HCT116 (cell line): Measurements from ENCODE around the gene SH3YL1. TPM values are rescaled to one million over a fixed set of nuclear protein-coding genes. Genes with fewer than 3 reads are reported as not detected.

Experiments
- ATAC-seq: fragments of 200-7000 bp; cut with Tn5 transposase; 2 replicates; pipeline ENCODE4 v1.9.1; 2020; ENCODE audit warnings: mild to moderate bottlenecking, moderate library complexity
- BruUV-seq: library from RNA; stranded (reverse); fragments of 400-500 nt; replicated peaks from 2 replicates; lab custom pipeline; 2021; lab: Mats Ljungman, UMichigan
- CTCF ChIA-PET: fragments of 300-600 bp; sonication (Branson Sonifier 250); formaldehyde crosslinking; loops from one replicate; lab custom pipeline; 2021; ENCODE audit warnings: antibody characterized with exemption; lab: Charles Lee
- POLR2A ChIA-PET: fragments of 300-600, 350-600 bp; sonication (Branson Sonifier 250); formaldehyde crosslinking; loops from one replicate; lab custom pipeline; 2021; ENCODE audit warnings: antibody characterized with exemption; lab: Charles Lee
- RAD21 ChIA-PET, 2 experiments: fragments of 300-600 bp; sonication (Branson Sonifier 250); formaldehyde crosslinking; loops; one replicate each; lab custom pipeline; 2023; ENCODE audit warnings: low total read pairs in 2 of 2; ENCODE audit not compliant: uncharacterized antibody in 2 of 2, unreplicated experiment in 2 of 2, low non-redundant PET in 1 of 2; lab: Charles Lee
- DNase-seq: peaks from one replicate; pipeline ENCODE4 v3.0.0-alpha.2; 2010; ENCODE audit warnings: low read depth, low spot score
- H2AFZ ChIP-seq: fragments of 200-600 bp; shearing (Covaris generic), sonication (generic); 2 replicates; pipeline ENCODE4 v1.6.1; 2017; ENCODE audit warnings: low read depth, mixed run types, mixed read lengths, antibody characterized with exemption, low read length; ENCODE audit not compliant: poor library complexity, severe bottlenecking
- H3K27ac ChIP-seq: 2 replicates; pipeline ENCODE4 v1.5.1; 2012; ENCODE audit warnings: low read depth, low read length
- H3K27me3 ChIP-seq: fragments of 200-600 bp; sonication (generic); 2 replicates; pipeline ENCODE4 v1.6.1; 2016; ENCODE audit warnings: mixed run types, low read length, mixed read lengths; ENCODE audit not compliant: insufficient read depth
- H3K36me3 ChIP-seq, 2 experiments: fragments of 200-500 bp in 1 of 2; fragments of 200-600 bp in 1 of 2; sonication (Bioruptor generic) in 1 of 2; sonication (generic) in 1 of 2; 2 replicates each; pipeline versions ENCODE4 v1.5.1 to v1.6.1; 2014 to 2016; ENCODE audit warnings: low read length in 2 of 2, inconsistent platforms in 1 of 2, mixed read lengths in 1 of 2, mixed run types in 1 of 2; ENCODE audit not compliant: insufficient read depth in 2 of 2, control insufficient read depth in 1 of 2
- H3K4me1 ChIP-seq, 2 experiments: fragments of 200-600 bp in 1 of 2; sonication (generic) in 1 of 2; 2 replicates each; pipeline versions ENCODE4 v1.5.1 to v1.6.1; 2012 to 2017; ENCODE audit warnings: low read length in 2 of 2, inconsistent platforms in 1 of 2, mild to moderate bottlenecking in 1 of 2, mixed read lengths in 1 of 2, mixed run types in 1 of 2, moderate library complexity in 1 of 2; ENCODE audit not compliant: insufficient read depth in 2 of 2, control insufficient read depth in 1 of 2
- H3K4me2 ChIP-seq: fragments of 200-600 bp; sonication (generic); 2 replicates; pipeline ENCODE4 v1.6.1; 2017; ENCODE audit warnings: mixed run types, low read length, mixed read lengths
- H3K4me3 ChIP-seq, 2 experiments: fragments of 200-600 bp in 1 of 2; sonication (generic) in 1 of 2; replicated peaks in 1 of 2; 2 replicates each; pipeline ENCODE4 v1.5.1; 2011 to 2016; ENCODE audit warnings: low read length in 2 of 2, control low read depth in 1 of 2, low read depth in 1 of 2, mild to moderate bottlenecking in 1 of 2, mixed read lengths in 1 of 2, mixed run types in 1 of 2
- H3K79me2 ChIP-seq: fragments of 200-600 bp; sonication (generic); 2 replicates; pipeline ENCODE4 v1.6.1; 2017; ENCODE audit warnings: mild to moderate bottlenecking, mixed run types, low read length, moderate library complexity, mixed read lengths; ENCODE audit not compliant: insufficient read depth
- H3K9ac ChIP-seq: fragments of 200-600 bp; sonication (generic); 2 replicates; pipeline ENCODE4 v1.6.1; 2016; ENCODE audit warnings: low read length, mixed read lengths
- H3K9me2 ChIP-seq: fragments of 200-600 bp; sonication (generic), shearing (Covaris generic); 2 replicates; pipeline ENCODE4 v1.6.1; 2017; ENCODE audit warnings: mixed run types, mild to moderate bottlenecking, moderate library complexity; ENCODE audit not compliant: insufficient read depth
- H3K9me3 ChIP-seq, 2 experiments: fragments of 200-500 bp in 1 of 2; fragments of 200-600 bp in 1 of 2; sonication (Bioruptor generic) in 1 of 2; sonication (generic) in 1 of 2; 2 replicates each; pipeline ENCODE4 v1.6.1; 2014 to 2017; ENCODE audit warnings: low read length in 2 of 2, mixed read lengths in 2 of 2, inconsistent platforms in 1 of 2, low read depth in 1 of 2, mild to moderate bottlenecking in 1 of 2, mixed run types in 1 of 2, moderate library complexity in 1 of 2; ENCODE audit not compliant: control insufficient read depth in 1 of 2, insufficient read depth in 1 of 2
- H4K20me1 ChIP-seq: fragments of 200-600 bp; sonication (generic), shearing (Covaris generic); 2 replicates; pipeline ENCODE4 v1.6.1; 2017; ENCODE audit warnings: mixed run types, mild to moderate bottlenecking, moderate library complexity; ENCODE audit not compliant: insufficient read depth
- CBX3 ChIP-seq: IDR thresholded peaks from 2 replicates; pipeline ENCODE4 v1.6.1; 2012; ENCODE audit warnings: low read depth
- CTCF ChIP-seq, 3 experiments: fragments of 200-600 bp in 1 of 3; sonication (generic) in 1 of 3; IDR thresholded peaks in 2 of 3; conservative IDR thresholded peaks in 1 of 3; 2 replicates each; pipeline ENCODE4 v1.5.1; 2012 to 2017; ENCODE audit warnings: low read depth in 2 of 3, low read length in 2 of 3, antibody characterized with exemption in 1 of 3, borderline replicate concordance in 1 of 3, control low read depth in 1 of 3, mild to moderate bottlenecking in 1 of 3, mixed read lengths in 1 of 3, mixed run types in 1 of 3, moderate library complexity in 1 of 3; ENCODE audit not compliant: insufficient read depth in 1 of 3
- ELF1 ChIP-seq: IDR thresholded peaks from 2 replicates; pipeline ENCODE4 v1.6.1; 2012; ENCODE audit warnings: low read depth, borderline replicate concordance
- EZH2 ChIP-seq: fragments of 200-600 bp; sonication (generic); IDR thresholded peaks from 2 replicates; pipeline ENCODE4 v1.6.1; 2017; ENCODE audit warnings: antibody characterized with exemption, mixed run types
- FOSL1 ChIP-seq: IDR thresholded peaks from 2 replicates; pipeline ENCODE4 v1.6.1; 2012; ENCODE audit warnings: low read depth
- JUND ChIP-seq: IDR thresholded peaks from 2 replicates; pipeline ENCODE4 v1.6.1; 2012
- MAX ChIP-seq: IDR thresholded peaks from 2 replicates; pipeline ENCODE4 v1.6.1; 2012
- POLR2A ChIP-seq: IDR thresholded peaks from 2 replicates; pipeline ENCODE4 v1.7.0; 2011; ENCODE audit warnings: borderline replicate concordance; ENCODE audit not compliant: insufficient read depth, insufficient read length; ENCODE audit errors: extremely low read depth
- POLR2AphosphoS5 ChIP-seq: IDR thresholded peaks from 2 replicates; pipeline ENCODE4 v1.6.1; 2011; ENCODE audit warnings: mild to moderate bottlenecking, low read depth, low read length, moderate library complexity
- RAD21 ChIP-seq: IDR thresholded peaks from 2 replicates; pipeline ENCODE4 v1.6.1; 2012; ENCODE audit warnings: low read depth, mild to moderate bottlenecking
- REST ChIP-seq: IDR thresholded peaks from 2 replicates; pipeline ENCODE4 v1.6.1; 2012; ENCODE audit warnings: low read depth
- SIN3A ChIP-seq: IDR thresholded peaks from 2 replicates; pipeline ENCODE4 v1.6.1; 2012; ENCODE audit warnings: low read depth
- SP1 ChIP-seq: IDR thresholded peaks from 2 replicates; pipeline ENCODE4 v1.6.1; 2012; ENCODE audit warnings: low read depth
- SRF ChIP-seq: IDR thresholded peaks from 2 replicates; pipeline ENCODE4 v1.6.1; 2012; ENCODE audit warnings: low read depth
- YY1 ChIP-seq: IDR thresholded peaks from 2 replicates; pipeline ENCODE4 v1.6.1; 2011; ENCODE audit warnings: low read length, low read depth, moderate library complexity, mild to moderate bottlenecking; ENCODE audit not compliant: insufficient replicate concordance; ENCODE audit errors: extremely low read depth
- ZFX ChIP-seq: fragments of 450-650 bp; IDR thresholded peaks from 2 replicates; pipeline ENCODE4 v1.6.1; 2017
- ZNF274 ChIP-seq: fragments of 200-500 bp; sonication (Bioruptor generic); IDR thresholded peaks from 2 replicates; pipeline ENCODE4 v1.6.1; 2014; ENCODE audit warnings: mild to moderate bottlenecking, low read depth, low read length, inconsistent platforms
- intact Hi-C: fragments of 100-400 bp; cut with micrococcal nuclease; formaldehyde crosslinking; loops from 2 replicates; pipeline ENCODE4 v1.10.0; 2022
- total RNA-seq: library from RNA; stranded (reverse); gene quantifications from one replicate; pipeline ENCODE4 v1.2.1, GENCODE V29; 2021; ENCODE audit not compliant: unreplicated experiment

Gene SH3YL1
- total RNA-seq, 1 experiment from 2014 or later, result 32.8 TPM

- no peaks in the 10 kb centered on the region for H3K4me1 ChIP-seq
- ChIA-PET CTCF (interaction anchor here (1.6 to 1.7 kb wide), 2 partner anchors 11 to 27 kb away, joined by 4 read pairs; no protein-coding TSS in a partner anchor), POLR2A (no interaction called here), RAD21 (no interaction called here)
- H3K9ac ChIP-seq, result no peak overlapping the region
- H3K4me3 ChIP-seq, result no peak overlapping the region
- DNase-seq (no peak), ATAC-seq (no peak)
- peaks cover 36 to 48% of the 10 kb centered on the region in 2 experiments for H3K36me3 ChIP-seq
- H3K9me2 ChIP-seq, result no peaks in the 10 kb centered on the region
- peaks cover 100% of the 10 kb centered on the region for H3K79me2 ChIP-seq
- no peaks in the 10 kb centered on the region for H3K9me3 ChIP-seq
- intact Hi-C loops, result no loop called here
- BruUV-seq, result no TSS peak
- H4K20me1 ChIP-seq, result peaks cover 45% of the 10 kb centered on the region; the same call in 1 of the 2 replicates
- no peak for TF ChIP-seq POLR2AphosphoS5
- TF ChIP-seq SRF, result no peak
- no peak for TF ChIP-seq ZFX
- no peak for TF ChIP-seq CTCF (IDR thresholded peaks at IDR 0.05 in 2 of 3, conservative IDR thresholded peaks at IDR 0.05 in 1 of 3; ENCODE audit: borderline replicate concordance in 1 of 3, insufficient read depth in 1 of 3, low read depth in 2 of 3, low read length in 2 of 3)
- no peak for TF ChIP-seq JUND
- TF ChIP-seq ZNF274, result no peak
- TF ChIP-seq SP1, result no peak
- TF ChIP-seq MAX, result no peak
- TF ChIP-seq CBX3, result no peak
- no peak for TF ChIP-seq YY1
- TF ChIP-seq RAD21, result no peak
- TF ChIP-seq POLR2A, result no peak
- no peak for TF ChIP-seq SIN3A
- no peak for TF ChIP-seq ELF1
- TF ChIP-seq EZH2, result no peak
- TF ChIP-seq FOSL1, result no peak
- TF ChIP-seq REST, result no peak
- H3K27ac ChIP-seq, result no peak overlapping the region
- no peak overlapping the region for H2AFZ ChIP-seq
- H3K27me3 ChIP-seq, result no peaks in the 10 kb centered on the region
- no peak overlapping the region for H3K4me2 ChIP-seq
These were observed 9.5 kb upstream of the SH3YL1 start for GRCh38 chr2:273333-273732.
